Measurements from ENCODE around the gene PSMC6. TPM values are rescaled to one million over a fixed set of nuclear protein-coding genes. Genes with fewer than 3 reads are reported as not detected.
A peak's percentile ranks its signal among the peaks of the same experiment; 100 is the strongest.

Gene PSMC6
- total and polyA plus RNA-seq, 2 of the 13 experiments (the other 11 are each of a cell fraction or from before 2014, with no cell fraction given) = 90.0 to 210 TPM

DNA sequence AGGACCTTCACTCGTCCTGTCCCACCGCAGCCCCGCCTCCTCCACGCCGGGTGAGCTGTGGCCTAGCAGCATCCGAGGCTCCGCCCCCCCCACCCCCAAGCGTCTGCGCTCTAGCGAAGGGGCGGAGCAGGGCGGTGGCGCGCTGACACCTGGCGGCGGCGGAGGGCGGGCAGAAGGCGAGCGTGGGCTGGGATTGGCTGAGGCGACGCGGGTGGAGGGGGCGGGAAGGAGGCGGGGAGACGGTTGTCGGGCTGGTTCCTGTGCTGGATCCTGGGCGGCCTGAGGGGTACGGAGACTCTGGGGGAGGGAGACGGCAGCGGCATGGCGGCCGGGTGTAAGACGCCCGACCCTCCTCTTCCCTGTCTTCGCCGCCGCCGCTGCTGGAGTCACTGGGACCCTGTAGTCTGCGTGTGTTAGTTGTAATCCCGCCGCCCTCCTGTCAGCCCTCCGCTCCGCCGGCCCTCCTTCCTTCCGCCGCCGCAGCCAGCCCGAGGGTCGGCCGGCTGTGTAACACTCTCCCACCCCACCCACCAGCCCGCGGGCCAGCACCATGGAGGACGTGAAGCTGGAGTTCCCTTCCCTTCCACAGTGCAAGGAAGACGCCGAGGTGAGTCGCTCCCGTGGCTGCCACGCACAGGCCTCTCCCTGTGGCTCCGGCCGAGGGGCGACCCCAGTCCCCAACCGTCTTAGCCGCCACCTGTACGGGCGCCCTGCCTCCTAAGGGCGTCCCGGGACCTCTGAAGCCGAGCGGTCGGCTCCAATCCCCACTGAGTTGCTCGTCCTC is 23.1 kb downstream of the PSMC6 start, which contains the start of gene STYX (continued):
- peak; percentile 17 for TF ChIP-seq TAF15 (IDR thresholded peaks at IDR 0.05; ENCODE audit: low read depth, low read length, poor library complexity, severe bottlenecking)
- peak; percentile 59; the same call in 1 of the 2 replicates for TF ChIP-seq SRY (CRISPR knock-in tag; IDR thresholded peaks at IDR 0.05)
- TF ChIP-seq ZNF775 (CRISPR knock-in tag; IDR thresholded peaks at IDR 0.05; ENCODE audit: borderline replicate concordance) = no peak
- no peak; the same call in 1 of the 2 replicates for TF ChIP-seq THAP11 (CRISPR knock-in tag; IDR thresholded peaks at IDR 0.05)
- TF ChIP-seq, protein P1, sequence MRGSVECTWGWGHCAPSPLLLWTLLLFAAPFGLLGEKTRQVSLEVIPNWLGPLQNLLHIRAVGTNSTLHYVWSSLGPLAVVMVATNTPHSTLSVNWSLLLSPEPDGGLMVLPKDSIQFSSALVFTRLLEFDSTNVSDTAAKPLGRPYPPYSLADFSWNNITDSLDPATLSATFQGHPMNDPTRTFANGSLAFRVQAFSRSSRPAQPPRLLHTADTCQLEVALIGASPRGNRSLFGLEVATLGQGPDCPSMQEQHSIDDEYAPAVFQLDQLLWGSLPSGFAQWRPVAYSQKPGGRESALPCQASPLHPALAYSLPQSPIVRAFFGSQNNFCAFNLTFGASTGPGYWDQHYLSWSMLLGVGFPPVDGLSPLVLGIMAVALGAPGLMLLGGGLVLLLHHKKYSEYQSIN (CRISPR knock-in tag; IDR thresholded peaks at IDR 0.05; ENCODE audit: borderline replicate concordance) = no peak
- TF ChIP-seq CCDC6 (CRISPR knock-in tag; IDR thresholded peaks at IDR 0.05) = 0 out of 2 replicates have a peak, but pooled peaks have one; percentile 20
- no peak for TF ChIP-seq MTF2 (CRISPR knock-in tag; IDR thresholded peaks at IDR 0.05; ENCODE audit: borderline replicate concordance)
- TF ChIP-seq GATA4 (IDR thresholded peaks at IDR 0.05; ENCODE audit: borderline replicate concordance, low read depth) = 0 out of 2 replicates have a peak, but pooled peaks have one; percentile 27
- no peak for TF ChIP-seq FOSL1 (CRISPR knock-in tag; IDR thresholded peaks at IDR 0.05; ENCODE audit: borderline replicate concordance)
- TF ChIP-seq ZNF777 (CRISPR knock-in tag; IDR thresholded peaks at IDR 0.05) = peak; percentile 47; the same call in 1 of the 2 replicates
- TF ChIP-seq LCORL (IDR thresholded peaks at IDR 0.05) = no peak
- 0 out of 2 replicates have a peak, but pooled peaks have one; percentile 29 for TF ChIP-seq LCORL (CRISPR knock-in tag; IDR thresholded peaks at IDR 0.05)
- TF ChIP-seq, protein P2, sequence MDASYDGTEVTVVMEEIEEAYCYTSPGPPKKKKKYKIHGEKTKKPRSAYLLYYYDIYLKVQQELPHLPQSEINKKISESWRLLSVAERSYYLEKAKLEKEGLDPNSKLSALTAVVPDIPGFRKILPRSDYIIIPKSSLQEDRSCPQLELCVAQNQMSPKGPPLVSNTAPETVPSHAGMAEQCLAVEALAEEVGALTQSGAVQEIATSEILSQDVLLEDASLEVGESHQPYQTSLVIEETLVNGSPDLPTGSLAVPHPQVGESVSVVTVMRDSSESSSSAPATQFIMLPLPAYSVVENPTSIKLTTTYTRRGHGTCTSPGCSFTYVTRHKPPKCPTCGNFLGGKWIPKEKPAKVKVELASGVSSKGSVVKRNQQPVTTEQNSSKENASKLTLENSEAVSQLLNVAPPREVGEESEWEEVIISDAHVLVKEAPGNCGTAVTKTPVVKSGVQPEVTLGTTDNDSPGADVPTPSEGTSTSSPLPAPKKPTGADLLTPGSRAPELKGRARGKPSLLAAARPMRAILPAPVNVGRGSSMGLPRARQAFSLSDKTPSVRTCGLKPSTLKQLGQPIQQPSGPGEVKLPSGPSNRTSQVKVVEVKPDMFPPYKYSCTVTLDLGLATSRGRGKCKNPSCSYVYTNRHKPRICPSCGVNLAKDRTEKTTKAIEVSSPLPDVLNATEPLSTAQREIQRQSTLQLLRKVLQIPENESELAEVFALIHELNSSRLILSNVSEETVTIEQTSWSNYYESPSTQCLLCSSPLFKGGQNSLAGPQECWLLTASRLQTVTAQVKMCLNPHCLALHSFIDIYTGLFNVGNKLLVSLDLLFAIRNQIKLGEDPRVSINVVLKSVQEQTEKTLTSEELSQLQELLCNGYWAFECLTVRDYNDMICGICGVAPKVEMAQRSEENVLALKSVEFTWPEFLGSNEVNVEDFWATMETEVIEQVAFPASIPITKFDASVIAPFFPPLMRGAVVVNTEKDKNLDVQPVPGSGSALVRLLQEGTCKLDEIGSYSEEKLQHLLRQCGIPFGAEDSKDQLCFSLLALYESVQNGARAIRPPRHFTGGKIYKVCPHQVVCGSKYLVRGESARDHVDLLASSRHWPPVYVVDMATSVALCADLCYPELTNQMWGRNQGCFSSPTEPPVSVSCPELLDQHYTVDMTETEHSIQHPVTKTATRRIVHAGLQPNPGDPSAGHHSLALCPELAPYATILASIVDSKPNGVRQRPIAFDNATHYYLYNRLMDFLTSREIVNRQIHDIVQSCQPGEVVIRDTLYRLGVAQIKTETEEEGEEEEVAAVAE (CRISPR knock-in tag; IDR thresholded peaks at IDR 0.05; ENCODE audit: borderline replicate concordance) = no peak
- TF ChIP-seq ZNF501 (CRISPR knock-in tag; IDR thresholded peaks at IDR 0.05) = no peak
- peak; percentile 77; the same call in 1 of the 2 replicates for TF ChIP-seq ZNF788 (CRISPR knock-in tag; IDR thresholded peaks at IDR 0.05; ENCODE audit: borderline replicate concordance)
- peak; percentile 16; the same call in 1 of the 2 replicates for TF ChIP-seq ZNF232 (CRISPR knock-in tag; IDR thresholded peaks at IDR 0.05; ENCODE audit: borderline replicate concordance)
- TF ChIP-seq, protein P3, sequence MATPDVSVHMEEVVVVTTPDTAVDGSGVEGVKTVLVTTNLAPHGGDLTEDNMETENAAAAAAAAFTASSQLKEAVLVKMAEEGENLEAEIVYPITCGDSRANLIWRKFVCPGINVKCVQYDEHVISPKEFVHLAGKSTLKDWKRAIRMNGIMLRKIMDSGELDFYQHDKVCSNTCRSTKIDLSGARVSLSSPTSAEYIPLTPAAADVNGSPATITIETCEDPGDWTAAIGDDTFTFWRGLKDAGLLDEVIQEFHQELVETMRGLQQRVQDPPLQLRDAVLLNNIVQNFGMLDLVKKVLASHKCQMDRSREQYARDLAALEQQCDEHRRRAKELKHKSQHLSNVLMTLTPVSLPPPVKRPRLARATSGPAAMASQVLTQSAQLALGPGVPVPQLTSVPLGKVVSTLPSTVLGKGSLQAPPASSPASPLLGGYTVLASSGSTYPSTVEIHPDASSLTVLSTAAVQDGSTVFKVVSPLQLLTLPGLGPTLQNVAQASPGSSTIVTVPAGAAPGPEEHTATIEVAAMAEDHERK (CRISPR knock-in tag; IDR thresholded peaks at IDR 0.05; ENCODE audit: low read depth) = peak; percentile 84
- TF ChIP-seq HDAC6 (IDR thresholded peaks at IDR 0.05; ENCODE audit: low read depth, low read length) = no peak
- no peak for TF ChIP-seq GPN1 (CRISPR knock-in tag; IDR thresholded peaks at IDR 0.05; ENCODE audit: borderline replicate concordance)
- 0 out of 2 replicates have a peak, but pooled peaks have one; percentile 59 for TF ChIP-seq ZZZ3 (CRISPR knock-in tag; IDR thresholded peaks at IDR 0.05; ENCODE audit: borderline replicate concordance)
- TF ChIP-seq RNF2 (conservative IDR thresholded peaks at IDR 0.05; ENCODE audit: low read depth) = no peak
- TF ChIP-seq ZC3H4 (CRISPR knock-in tag; IDR thresholded peaks at IDR 0.05; ENCODE audit: borderline replicate concordance) = no peak
- no peak for TF ChIP-seq ZKSCAN1 (IDR thresholded peaks at IDR 0.05; ENCODE audit: low read length)
- TF ChIP-seq ZNF256 (CRISPR knock-in tag; conservative IDR thresholded peaks at IDR 0.05) = no peak

Data from HepG2 (cell line).